ENCODE measurements around the gene ALG14.

The ALG14 gene

GRCh38 chr1:95073446-95073845, 695 bp upstream of the ALG14 start:
- Histone ChIP-seq H3K27me3 (replicated peaks in 2 of 5; ENCODE audit: control insufficient read depth in 4 of 5, insufficient read depth in 5 of 5, low read length in 4 of 5) (peaks cover 0 to 4% (median 2%) of the 10 kb centered on the region in 5 experiments), H3K36me3 (ENCODE audit: control insufficient read depth in 4 of 4, insufficient read depth in 4 of 4, low read length in 3 of 4) (no peaks in the 10 kb centered on the region), H3K4me3 (ENCODE audit: control insufficient read depth in 1 of 7, extremely low read depth in 1 of 7, insufficient read depth in 4 of 7, low read depth in 2 of 7, low read length in 6 of 7) (peak overlapping the region; percentile 83 to 97 (median 90)), H3K9me3 (ENCODE audit: control extremely low read depth in 1 of 5, control insufficient read depth in 4 of 5, insufficient read depth in 2 of 5, low read depth in 1 of 5, low read length in 4 of 5) (no peaks in the 10 kb centered on the region), H3K4me1 (ENCODE audit: control extremely low read depth in 1 of 4, control insufficient read depth in 4 of 4, insufficient read depth in 4 of 4, low read length in 3 of 4) (peaks cover 11 to 15% (median 13%) of the 10 kb centered on the region in 4 experiments), H3K27ac (ENCODE audit: insufficient read depth in 1 of 2, low read depth in 1 of 2, low read length in 2 of 2, poor library complexity in 1 of 2, severe bottlenecking in 2 of 2) (peak overlapping the region; percentile 50 to 74)
- WGBS (ENCODE audit: insufficient coverage) = 0% methylated on average over 1 of the region's 3 CpGs
- DNase-seq = no peak
- ChIA-PET CTCF (interaction anchor here (0.9 to 2.3 kb wide), 4 partner anchors 11 to 160 kb away, joined by 3 to 11 read pairs (median 4); partner anchors contain the start of gene RWDD3), POLR2A (interaction anchor here (0.6 kb wide), 1 partner anchor 176 kb away, joined by 3 read pairs; no protein-coding TSS in a partner anchor)

- WGBS (ENCODE audit: insufficient coverage) = 10% methylated on average over 2 of the region's 7 CpGs
- Histone ChIP-seq H3K36me3 (ENCODE audit: control insufficient read depth in 4 of 4, insufficient read depth in 4 of 4, low read length in 3 of 4) (no peaks in the 10 kb centered on the region), H3K4me3 (ENCODE audit: control insufficient read depth in 1 of 7, extremely low read depth in 1 of 7, insufficient read depth in 4 of 7, low read depth in 2 of 7, low read length in 6 of 7) (peak overlapping the region in 6 of 7 experiments; percentile 83 to 97 (median 90)), H3K27ac (ENCODE audit: insufficient read depth in 1 of 2, low read depth in 1 of 2, low read length in 2 of 2, poor library complexity in 1 of 2, severe bottlenecking in 2 of 2) (peak overlapping the region in 1 of 2 experiments; percentile 74), H3K9me3 (ENCODE audit: control extremely low read depth in 1 of 5, control insufficient read depth in 4 of 5, insufficient read depth in 2 of 5, low read depth in 1 of 5, low read length in 4 of 5) (no peaks in the 10 kb centered on the region), H3K27me3 (replicated peaks in 2 of 5; ENCODE audit: control insufficient read depth in 4 of 5, insufficient read depth in 5 of 5, low read length in 4 of 5) (peaks cover 0 to 4% (median 0%) of the 10 kb centered on the region in 5 experiments), H3K4me1 (ENCODE audit: control extremely low read depth in 1 of 4, control insufficient read depth in 4 of 4, insufficient read depth in 4 of 4, low read length in 3 of 4) (peaks cover 11 to 15% (median 13%) of the 10 kb centered on the region in 4 experiments)
- DNase-seq = no peak
- POLR2A ChIA-PET = no interaction called here
- CTCF ChIA-PET = interaction anchor here (1.5 kb wide), 1 partner anchor 28 kb away, joined by 3 read pairs; no protein-coding TSS in a partner anchor
Observed at GRCh38 chr1:95072117-95072516, 634 bp downstream of the ALG14 start.

- Histone ChIP-seq H3K36me3 (ENCODE audit: control insufficient read depth in 4 of 4, insufficient read depth in 4 of 4, low read length in 3 of 4) (no peaks in the 10 kb centered on the region), H3K9me3 (ENCODE audit: control extremely low read depth in 1 of 5, control insufficient read depth in 4 of 5, insufficient read depth in 2 of 5, low read depth in 1 of 5, low read length in 4 of 5) (no peaks in the 10 kb centered on the region), H3K4me3 (ENCODE audit: control insufficient read depth in 1 of 7, extremely low read depth in 1 of 7, insufficient read depth in 4 of 7, low read depth in 2 of 7, low read length in 6 of 7) (peak overlapping the region in 2 of 7 experiments; percentile 83 to 94), H3K27me3 (replicated peaks in 2 of 5; ENCODE audit: control insufficient read depth in 4 of 5, insufficient read depth in 5 of 5, low read length in 4 of 5) (peaks cover 0 to 2% (median 0%) of the 10 kb centered on the region in 5 experiments), H3K4me1 (ENCODE audit: control extremely low read depth in 1 of 4, control insufficient read depth in 4 of 4, insufficient read depth in 4 of 4, low read length in 3 of 4) (peaks cover 11 to 15% (median 13%) of the 10 kb centered on the region in 4 experiments), H3K27ac (ENCODE audit: insufficient read depth in 1 of 2, low read depth in 1 of 2, low read length in 2 of 2, poor library complexity in 1 of 2, severe bottlenecking in 2 of 2) (no peak overlapping the region)
- no peak for DNase-seq
- POLR2A ChIA-PET = no interaction called here
- 100% methylated on average over 2 of the region's 2 CpGs for WGBS (ENCODE audit: insufficient coverage)
- CTCF ChIA-PET = interaction anchor here (1.5 kb wide), 1 partner anchor 10 kb away, joined by 5 read pairs; no protein-coding TSS in a partner anchor
Observed at GRCh38 chr1:95071539-95071938, 1.2 kb downstream of the ALG14 start.

- 92% methylated on average over 4 of the region's 5 CpGs for WGBS (ENCODE audit: insufficient coverage)
- Histone ChIP-seq H3K4me1 (ENCODE audit: control extremely low read depth in 1 of 4, control insufficient read depth in 4 of 4, insufficient read depth in 4 of 4, low read length in 3 of 4) (peaks cover 11 to 15% (median 13%) of the 10 kb centered on the region in 4 experiments), H3K36me3 (ENCODE audit: control insufficient read depth in 4 of 4, insufficient read depth in 4 of 4, low read length in 3 of 4) (no peaks in the 10 kb centered on the region), H3K4me3 (ENCODE audit: control insufficient read depth in 1 of 7, extremely low read depth in 1 of 7, insufficient read depth in 4 of 7, low read depth in 2 of 7, low read length in 6 of 7) (no peak overlapping the region), H3K27ac (ENCODE audit: insufficient read depth in 1 of 2, low read depth in 1 of 2, low read length in 2 of 2, poor library complexity in 1 of 2, severe bottlenecking in 2 of 2) (no peak overlapping the region), H3K9me3 (ENCODE audit: control extremely low read depth in 1 of 5, control insufficient read depth in 4 of 5, insufficient read depth in 2 of 5, low read depth in 1 of 5, low read length in 4 of 5) (no peaks in the 10 kb centered on the region), H3K27me3 (replicated peaks in 2 of 5; ENCODE audit: control insufficient read depth in 4 of 5, insufficient read depth in 5 of 5, low read length in 4 of 5) (no peaks in the 10 kb centered on the region)
- ChIA-PET CTCF (no interaction called here), POLR2A (no interaction called here)
- DNase-seq = no peak
Observed at GRCh38 chr1:95069710-95070093, 3.0 kb downstream of the ALG14 start.

DNA sequence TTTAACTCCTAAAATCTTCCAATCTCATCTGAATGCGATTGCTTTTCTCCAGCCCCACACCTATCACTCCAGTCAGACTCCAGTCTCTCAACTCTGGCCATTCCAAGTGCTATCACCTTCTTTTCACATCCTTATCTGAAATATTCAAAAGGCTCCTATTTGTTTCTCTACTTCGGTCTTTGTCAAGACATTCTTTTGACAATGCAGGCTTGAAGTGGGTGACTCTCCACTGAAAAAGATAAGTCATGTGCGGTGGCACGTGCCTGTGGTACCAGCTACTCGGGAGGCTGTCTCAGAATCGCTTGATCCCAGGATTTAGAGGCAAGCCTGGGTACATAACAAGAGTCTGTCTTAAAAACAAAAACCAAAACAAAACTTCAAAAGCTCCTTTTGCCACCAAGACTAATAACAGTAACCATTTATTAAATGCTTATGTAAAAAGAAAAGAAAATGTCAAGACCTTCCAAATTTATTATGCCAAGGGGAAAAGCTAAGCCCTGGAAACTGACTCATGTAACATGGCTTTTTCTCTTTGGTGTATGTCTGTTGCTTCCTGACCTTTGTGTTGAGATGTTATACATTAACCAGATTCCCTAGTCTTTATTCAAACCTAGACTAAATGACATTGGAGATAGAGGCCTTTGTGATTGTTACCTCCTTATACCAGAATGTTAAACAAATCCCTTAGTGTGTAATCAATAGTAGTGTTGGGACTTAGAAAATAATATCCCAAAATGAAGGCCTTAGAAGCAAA, 3.6 kb downstream of the ALG14 start:
- no peak for DNase-seq
- Histone ChIP-seq H3K4me3 (ENCODE audit: control insufficient read depth in 1 of 7, extremely low read depth in 1 of 7, insufficient read depth in 4 of 7, low read depth in 2 of 7, low read length in 6 of 7) (no peak overlapping the region), H3K4me1 (ENCODE audit: control extremely low read depth in 1 of 4, control insufficient read depth in 4 of 4, insufficient read depth in 4 of 4, low read length in 3 of 4) (peaks cover 11 to 15% (median 13%) of the 10 kb centered on the region in 4 experiments), H3K27ac (ENCODE audit: insufficient read depth in 1 of 2, low read depth in 1 of 2, low read length in 2 of 2, poor library complexity in 1 of 2, severe bottlenecking in 2 of 2) (no peak overlapping the region), H3K27me3 (replicated peaks in 2 of 5; ENCODE audit: control insufficient read depth in 4 of 5, insufficient read depth in 5 of 5, low read length in 4 of 5) (no peaks in the 10 kb centered on the region), H3K36me3 (ENCODE audit: control insufficient read depth in 4 of 4, insufficient read depth in 4 of 4, low read length in 3 of 4) (no peaks in the 10 kb centered on the region), H3K9me3 (ENCODE audit: control extremely low read depth in 1 of 5, control insufficient read depth in 4 of 5, insufficient read depth in 2 of 5, low read depth in 1 of 5, low read length in 4 of 5) (no peaks in the 10 kb centered on the region)
- ChIA-PET POLR2A (no interaction called here), CTCF (no interaction called here)
- WGBS (ENCODE audit: insufficient coverage) = 95% methylated on average over 6 of the region's 6 CpGs

GRCh38 chr1:95067568-95067967, 5.2 kb downstream of the ALG14 start:
- Histone ChIP-seq H3K4me1 (ENCODE audit: control extremely low read depth in 1 of 4, control insufficient read depth in 4 of 4, insufficient read depth in 4 of 4, low read length in 3 of 4) (peaks cover 6 to 8% (median 7%) of the 10 kb centered on the region in 4 experiments), H3K9me3 (ENCODE audit: control extremely low read depth in 1 of 5, control insufficient read depth in 4 of 5, insufficient read depth in 2 of 5, low read depth in 1 of 5, low read length in 4 of 5) (no peaks in the 10 kb centered on the region), H3K27ac (ENCODE audit: insufficient read depth in 1 of 2, low read depth in 1 of 2, low read length in 2 of 2, poor library complexity in 1 of 2, severe bottlenecking in 2 of 2) (no peak overlapping the region), H3K36me3 (ENCODE audit: control insufficient read depth in 4 of 4, insufficient read depth in 4 of 4, low read length in 3 of 4) (peaks cover 0 to 3% (median 0%) of the 10 kb centered on the region in 4 experiments), H3K27me3 (replicated peaks in 2 of 5; ENCODE audit: control insufficient read depth in 4 of 5, insufficient read depth in 5 of 5, low read length in 4 of 5) (no peaks in the 10 kb centered on the region), H3K4me3 (ENCODE audit: control insufficient read depth in 1 of 7, extremely low read depth in 1 of 7, insufficient read depth in 4 of 7, low read depth in 2 of 7, low read length in 6 of 7) (no peak overlapping the region)
- CTCF ChIA-PET = no interaction called here
- DNase-seq = no peak
- POLR2A ChIA-PET = no interaction called here
- 84% methylated on average over 5 of the region's 5 CpGs for WGBS (ENCODE audit: insufficient coverage)

DNA sequence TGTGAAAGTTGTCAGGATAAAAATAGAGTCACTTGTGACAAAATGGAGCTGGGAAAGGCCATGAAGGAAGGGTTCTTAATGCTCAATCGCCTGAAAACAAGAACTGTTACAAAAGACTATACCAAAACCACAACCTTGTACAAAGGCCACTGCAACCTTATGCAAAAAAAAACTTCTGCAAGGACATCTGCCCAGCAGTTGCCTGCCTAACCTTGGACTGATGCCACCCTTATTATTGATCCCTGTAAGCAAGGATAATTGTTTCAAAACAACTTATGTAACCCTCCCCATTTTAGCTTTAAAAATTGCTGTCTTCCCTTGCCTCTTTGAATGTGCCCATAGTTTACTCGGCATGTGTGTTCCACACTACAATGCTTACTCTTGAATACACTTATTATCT, 5.7 kb downstream of the ALG14 start:
- no peaks in the 10 kb centered on the region for H3K27me3 ChIP-seq (replicated peaks in 2 of 5; ENCODE audit: control insufficient read depth in 4 of 5, insufficient read depth in 5 of 5, low read length in 4 of 5)
- H3K27ac ChIP-seq (ENCODE audit: insufficient read depth in 1 of 2, low read depth in 1 of 2, low read length in 2 of 2, poor library complexity in 1 of 2, severe bottlenecking in 2 of 2) = no peak overlapping the region
- peaks cover 0 to 3% (median 0%) of the 10 kb centered on the region in 4 experiments for H3K36me3 ChIP-seq (ENCODE audit: control insufficient read depth in 4 of 4, insufficient read depth in 4 of 4, low read length in 3 of 4)
- H3K4me3 ChIP-seq (ENCODE audit: control insufficient read depth in 1 of 7, extremely low read depth in 1 of 7, insufficient read depth in 4 of 7, low read depth in 2 of 7, low read length in 6 of 7) = no peak overlapping the region
- H3K9me3 ChIP-seq (ENCODE audit: control extremely low read depth in 1 of 5, control insufficient read depth in 4 of 5, insufficient read depth in 2 of 5, low read depth in 1 of 5, low read length in 4 of 5) = no peaks in the 10 kb centered on the region
- ChIA-PET POLR2A (interaction anchor here (0.6 kb wide), 1 partner anchor 556 kb away, joined by 3 read pairs; no protein-coding TSS in a partner anchor), CTCF (interaction anchor here (1.1 kb wide), 1 partner anchor 26 kb away, joined by 4 read pairs; no protein-coding TSS in a partner anchor)
- DNase-seq = no peak
- WGBS (ENCODE audit: insufficient coverage) = 92% methylated on average over 2 of the region's 2 CpGs
- peaks cover 2 to 4% (median 4%) of the 10 kb centered on the region in 4 experiments for H3K4me1 ChIP-seq (ENCODE audit: control extremely low read depth in 1 of 4, control insufficient read depth in 4 of 4, insufficient read depth in 4 of 4, low read length in 3 of 4)

All from common myeloid progenitor, CD34-positive (primary cell).